Ureter (tissue), 1 donor: ENCODE data around the gene PIMREG. TPM values are rescaled to one million over a fixed set of nuclear protein-coding genes. Genes with fewer than 3 reads are reported as not detected.

Experiments
- DNase-seq: peaks from one replicate; pipeline ENCODE4 v3.0.0-alpha.2; 2020; ENCODE audit warnings: low spot score
- total RNA-seq: library from RNA; stranded (reverse); gene quantifications from one replicate; pipeline ENCODE4 v1.2.4, GENCODE V29; 2023
- donor health status: DM: yes; HTN: yes; CAD: no.

Gene PIMREG
- total RNA-seq, 1 donor from 2014 or later: 0.42 TPM

- no peak for DNase-seq
These were observed 6.3 kb upstream of the PIMREG start for GRCh38 chr17:6437956-6438355.

GRCh38 chr17:6439951-6440350 is 4.3 kb upstream of the PIMREG start:
- DNase-seq: no peak

GRCh38 chr17:6442775-6443174 is 1.5 kb upstream of the PIMREG start:
- no peak for DNase-seq

- no peak for DNase-seq
These were observed 498 bp downstream of the PIMREG start for GRCh38 chr17:6444571-6445335.

GRCh38 chr17:6446516-6447100 is 2.4 kb downstream of the PIMREG start:
- DNase-seq: no peak

- no peak for DNase-seq
These were observed 4.2 kb downstream of the PIMREG start for GRCh38 chr17:6448473-6448872.

- no peak for DNase-seq
These were observed 5.1 kb downstream of the PIMREG start for GRCh38 chr17:6449307-6449706.

GRCh38 chr17:6450926-6451832 is 6.9 kb downstream of the PIMREG start:
- DNase-seq: no peak

- no peak for DNase-seq
These were observed 8.4 kb downstream of the PIMREG start for GRCh38 chr17:6452471-6453266.

- DNase-seq: no peak
These were observed 9.2 kb downstream of the PIMREG start for GRCh38 chr17:6453279-6454024.

- no peak for DNase-seq
These were observed 10.5 kb downstream of the PIMREG start for GRCh38 chr17:6454495-6455320.

- no peak for DNase-seq
These were observed 11.1 kb downstream of the PIMREG start for GRCh38 chr17:6455321-6455705.

- no peak for DNase-seq
These were observed 12.1 kb downstream of the PIMREG start for GRCh38 chr17:6456321-6456720.

GRCh38 chr17:6456914-6457687 is 12.8 kb downstream of the PIMREG start:
- DNase-seq: no peak

- no peak for DNase-seq
These were observed 13.6 kb downstream of the PIMREG start for GRCh38 chr17:6457688-6458459.

GRCh38 chr17:6458460-6458950 is 14.2 kb downstream of the PIMREG start:
- no peak for DNase-seq

- no peak for DNase-seq
These were observed 16.4 kb downstream of the PIMREG start for GRCh38 chr17:6460531-6461161.

- no peak for DNase-seq
These were observed 17.0 kb downstream of the PIMREG start for GRCh38 chr17:6461246-6461645.
